ENCODE measurements around the gene FANCM.

The FANCM gene

DNA sequence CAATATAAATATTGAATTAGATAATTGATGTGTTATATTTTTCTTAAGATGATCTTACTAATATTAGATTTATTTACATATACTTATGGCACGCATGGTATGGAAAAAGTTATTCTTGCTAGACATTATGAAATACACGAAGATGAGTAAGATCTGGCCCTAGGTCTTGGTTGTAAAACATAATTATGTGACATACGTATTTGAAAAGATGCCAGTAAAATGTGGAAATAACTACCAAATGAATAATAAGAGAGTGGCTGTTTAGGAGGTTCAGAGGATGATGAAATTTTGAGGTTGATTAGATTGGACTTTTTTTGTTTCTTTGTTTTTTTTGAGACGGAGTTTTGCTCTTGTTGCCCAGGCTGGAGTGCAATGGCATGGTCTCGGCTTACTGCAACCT, 41.3 kb downstream of the FANCM start:
- Histone ChIP-seq H3K4me3 (ENCODE audit: low read depth in 1 of 5, low read length in 5 of 5) (no peak overlapping the region), H3K36me3 (ENCODE audit: control insufficient read depth in 5 of 5, insufficient read depth in 5 of 5, low read length in 5 of 5) (peaks cover 0 to 8% (median 0%) of the 10 kb centered on the region in 5 donors), H3K9ac (ENCODE audit: low read length in 5 of 5) (no peak overlapping the region), H3K27me3 (ENCODE audit: control insufficient read depth in 5 of 5, insufficient read depth in 4 of 5, low read length in 5 of 5) (no peaks in the 10 kb centered on the region), H3K4me1 (ENCODE audit: control insufficient read depth in 5 of 5, insufficient read depth in 5 of 5, low read length in 5 of 5) (no peaks in the 10 kb centered on the region), H3K9me3 (ENCODE audit: control insufficient read depth in 5 of 5, low read length in 5 of 5) (no peaks in the 10 kb centered on the region), H3K27ac (ENCODE audit: low read depth, low read length) (no peak overlapping the region)

- H3K9me3 ChIP-seq (ENCODE audit: control insufficient read depth in 5 of 5, low read length in 5 of 5), result no peaks in the 10 kb centered on the region
- no peak overlapping the region for H3K27ac ChIP-seq (ENCODE audit: low read depth, low read length)
- H3K4me3 ChIP-seq (ENCODE audit: low read depth in 1 of 5, low read length in 5 of 5), result no peak overlapping the region
- no peak overlapping the region for H3K9ac ChIP-seq (ENCODE audit: low read length in 5 of 5)
- H3K4me1 ChIP-seq (ENCODE audit: control insufficient read depth in 5 of 5, insufficient read depth in 5 of 5, low read length in 5 of 5), result no peaks in the 10 kb centered on the region
- no peaks in the 10 kb centered on the region for H3K36me3 ChIP-seq (ENCODE audit: control insufficient read depth in 5 of 5, insufficient read depth in 5 of 5, low read length in 5 of 5)
- no peaks in the 10 kb centered on the region for H3K27me3 ChIP-seq (ENCODE audit: control insufficient read depth in 5 of 5, insufficient read depth in 4 of 5, low read length in 5 of 5)
Observed at GRCh38 chr14:45181329-45181728, 45.6 kb downstream of the FANCM start.

DNA sequence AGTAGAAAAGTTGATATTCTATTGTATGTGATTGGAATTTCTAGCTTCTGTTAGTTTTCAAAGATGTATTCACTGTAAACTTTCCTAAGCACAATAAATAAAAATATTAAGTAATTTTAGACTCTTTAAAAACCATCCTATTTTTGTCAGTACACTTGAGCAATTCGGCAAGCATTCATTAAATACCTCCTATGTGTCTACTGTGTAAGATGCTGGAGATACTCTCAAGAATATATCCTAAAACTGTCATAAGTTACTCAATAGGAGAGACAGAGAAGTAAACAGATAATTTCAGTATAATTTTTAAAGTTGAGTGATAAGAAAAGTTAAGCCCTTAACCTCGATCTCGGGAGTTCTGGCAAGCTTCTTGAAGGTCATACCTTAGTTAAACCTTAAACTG, 46.1 kb downstream of the FANCM start:
- Histone ChIP-seq H3K36me3 (ENCODE audit: control insufficient read depth in 5 of 5, insufficient read depth in 5 of 5, low read length in 5 of 5) (no peaks in the 10 kb centered on the region), H3K9me3 (ENCODE audit: control insufficient read depth in 5 of 5, low read length in 5 of 5) (no peaks in the 10 kb centered on the region), H3K27me3 (ENCODE audit: control insufficient read depth in 5 of 5, insufficient read depth in 4 of 5, low read length in 5 of 5) (no peaks in the 10 kb centered on the region), H3K27ac (ENCODE audit: low read depth, low read length) (no peak overlapping the region), H3K9ac (ENCODE audit: low read length in 5 of 5) (no peak overlapping the region), H3K4me1 (ENCODE audit: control insufficient read depth in 5 of 5, insufficient read depth in 5 of 5, low read length in 5 of 5) (no peaks in the 10 kb centered on the region), H3K4me3 (ENCODE audit: low read depth in 1 of 5, low read length in 5 of 5) (no peak overlapping the region)

DNA sequence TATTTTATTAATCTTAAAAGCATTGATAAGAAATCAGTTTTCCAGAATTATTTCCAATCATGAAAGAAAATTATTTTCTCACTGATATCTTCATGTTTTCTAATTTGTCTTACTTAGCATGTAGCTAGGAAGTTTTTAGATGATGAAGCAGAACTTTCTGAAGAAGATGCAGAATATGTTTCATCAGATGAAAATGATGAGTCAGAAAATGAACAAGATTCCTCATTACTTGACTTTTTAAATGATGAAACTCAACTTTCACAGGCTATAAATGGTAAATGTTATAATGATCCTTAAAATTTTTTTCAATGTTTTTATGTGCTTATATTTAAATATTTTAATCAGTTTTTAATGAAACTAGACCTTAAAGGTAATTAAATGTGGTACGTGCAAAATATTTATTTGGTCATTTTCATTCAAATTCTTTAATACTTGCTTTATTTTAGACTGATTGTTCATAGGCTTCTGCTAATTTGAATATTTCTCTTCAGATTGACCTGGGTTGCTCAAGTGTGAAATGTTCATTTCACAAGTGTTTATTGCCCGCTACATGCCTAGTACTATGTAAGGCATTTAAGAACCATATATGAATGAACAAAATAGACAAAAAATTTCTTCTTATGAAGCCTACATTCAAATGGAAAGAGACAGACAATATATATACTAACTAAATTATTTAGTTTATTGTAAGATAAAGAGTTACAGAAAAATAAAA, 49.5 kb downstream of the FANCM start:
- Histone ChIP-seq H3K27me3 (ENCODE audit: control insufficient read depth in 5 of 5, insufficient read depth in 4 of 5, low read length in 5 of 5) (no peaks in the 10 kb centered on the region), H3K4me3 (ENCODE audit: low read depth in 1 of 5, low read length in 5 of 5) (no peak overlapping the region), H3K36me3 (ENCODE audit: control insufficient read depth in 5 of 5, insufficient read depth in 5 of 5, low read length in 5 of 5) (peaks cover 0 to 5% (median 5%) of the 10 kb centered on the region in 5 donors), H3K27ac (ENCODE audit: low read depth, low read length) (no peak overlapping the region), H3K9me3 (ENCODE audit: control insufficient read depth in 5 of 5, low read length in 5 of 5) (no peaks in the 10 kb centered on the region), H3K9ac (ENCODE audit: low read length in 5 of 5) (no peak overlapping the region), H3K4me1 (ENCODE audit: control insufficient read depth in 5 of 5, insufficient read depth in 5 of 5, low read length in 5 of 5) (no peaks in the 10 kb centered on the region)

- H3K4me3 ChIP-seq (ENCODE audit: low read depth in 1 of 5, low read length in 5 of 5), result no peak overlapping the region
- H3K9ac ChIP-seq (ENCODE audit: low read length in 5 of 5), result no peak overlapping the region
- H3K27me3 ChIP-seq (ENCODE audit: control insufficient read depth in 5 of 5, insufficient read depth in 4 of 5, low read length in 5 of 5), result no peaks in the 10 kb centered on the region
- no peaks in the 10 kb centered on the region for H3K9me3 ChIP-seq (ENCODE audit: control insufficient read depth in 5 of 5, low read length in 5 of 5)
- H3K36me3 ChIP-seq (ENCODE audit: control insufficient read depth in 5 of 5, insufficient read depth in 5 of 5, low read length in 5 of 5), result no peaks in the 10 kb centered on the region
- no peak overlapping the region for H3K27ac ChIP-seq (ENCODE audit: low read depth, low read length)
- H3K4me1 ChIP-seq (ENCODE audit: control insufficient read depth in 5 of 5, insufficient read depth in 5 of 5, low read length in 5 of 5), result peaks cover 0 to 3% (median 0%) of the 10 kb centered on the region in 5 donors
Observed at GRCh38 chr14:45194964-45195363, 59.2 kb downstream of the FANCM start.

DNA sequence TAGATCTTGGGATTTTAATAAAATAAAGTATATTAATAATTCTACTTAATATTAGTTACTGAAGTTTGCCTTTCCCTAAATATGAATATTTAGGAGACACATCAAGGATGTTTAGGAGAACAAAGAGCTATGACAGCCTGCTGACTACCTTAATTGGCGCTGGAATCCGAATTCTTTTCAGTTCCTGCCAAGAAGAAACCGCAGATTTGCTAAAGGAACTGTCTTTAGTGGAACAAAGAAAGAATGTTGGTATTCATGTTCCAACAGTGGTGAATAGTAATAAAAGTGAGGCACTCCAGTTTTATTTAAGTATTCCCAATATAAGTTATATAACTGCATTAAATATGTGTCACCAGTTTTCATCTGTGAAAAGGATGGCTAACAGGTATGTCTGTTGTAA, 62.8 kb downstream of the FANCM start:
- H3K9ac ChIP-seq (ENCODE audit: low read length in 5 of 5), result no peak overlapping the region
- H3K36me3 ChIP-seq (ENCODE audit: control insufficient read depth in 5 of 5, insufficient read depth in 5 of 5, low read length in 5 of 5), result peaks cover 0 to 10% (median 8%) of the 10 kb centered on the region in 5 donors
- H3K4me3 ChIP-seq (ENCODE audit: low read depth in 1 of 5, low read length in 5 of 5), result no peak overlapping the region
- no peaks in the 10 kb centered on the region for H3K4me1 ChIP-seq (ENCODE audit: control insufficient read depth in 5 of 5, insufficient read depth in 5 of 5, low read length in 5 of 5)
- H3K27ac ChIP-seq (ENCODE audit: low read depth, low read length), result no peak overlapping the region
- H3K27me3 ChIP-seq (ENCODE audit: control insufficient read depth in 5 of 5, insufficient read depth in 4 of 5, low read length in 5 of 5), result no peaks in the 10 kb centered on the region
- no peaks in the 10 kb centered on the region for H3K9me3 ChIP-seq (ENCODE audit: control insufficient read depth in 5 of 5, low read length in 5 of 5)

DNA sequence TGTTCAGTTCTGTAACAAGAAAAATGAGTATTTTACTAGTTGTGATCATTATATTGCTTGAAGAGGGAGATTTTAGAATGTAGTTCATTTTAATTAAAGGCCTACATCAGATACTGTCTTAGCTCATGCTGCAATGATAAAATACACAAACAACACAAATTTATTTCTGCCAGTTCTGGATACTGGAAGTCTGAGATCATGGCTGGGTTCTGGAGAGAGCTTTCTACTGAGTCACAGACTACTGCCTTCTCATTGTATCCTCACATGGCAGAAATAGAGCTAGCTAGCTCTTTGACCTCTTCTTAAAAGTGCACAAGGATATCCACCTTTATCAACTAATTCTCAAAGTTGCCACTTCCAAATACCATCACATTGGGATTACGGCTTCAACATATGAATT, 63.5 kb downstream of the FANCM start:
- no peak overlapping the region for H3K9ac ChIP-seq (ENCODE audit: low read length in 5 of 5)
- H3K27me3 ChIP-seq (ENCODE audit: control insufficient read depth in 5 of 5, insufficient read depth in 4 of 5, low read length in 5 of 5), result no peaks in the 10 kb centered on the region
- peaks cover 0 to 12% (median 8%) of the 10 kb centered on the region in 5 donors for H3K36me3 ChIP-seq (ENCODE audit: control insufficient read depth in 5 of 5, insufficient read depth in 5 of 5, low read length in 5 of 5)
- no peak overlapping the region for H3K27ac ChIP-seq (ENCODE audit: low read depth, low read length)
- no peak overlapping the region for H3K4me3 ChIP-seq (ENCODE audit: low read depth in 1 of 5, low read length in 5 of 5)
- H3K4me1 ChIP-seq (ENCODE audit: control insufficient read depth in 5 of 5, insufficient read depth in 5 of 5, low read length in 5 of 5), result no peaks in the 10 kb centered on the region
- H3K9me3 ChIP-seq (ENCODE audit: control insufficient read depth in 5 of 5, low read length in 5 of 5), result no peaks in the 10 kb centered on the region

GRCh38 chr14:45201905-45202304, 66.2 kb downstream of the FANCM start:
- Histone ChIP-seq H3K27ac (ENCODE audit: low read depth, low read length) (no peak overlapping the region), H3K4me3 (ENCODE audit: low read depth in 1 of 5, low read length in 5 of 5) (no peak overlapping the region), H3K9me3 (ENCODE audit: control insufficient read depth in 5 of 5, low read length in 5 of 5) (no peaks in the 10 kb centered on the region), H3K36me3 (ENCODE audit: control insufficient read depth in 5 of 5, insufficient read depth in 5 of 5, low read length in 5 of 5) (peaks cover 10 to 22% (median 18%) of the 10 kb centered on the region in 5 donors), H3K9ac (ENCODE audit: low read length in 5 of 5) (no peak overlapping the region), H3K4me1 (ENCODE audit: control insufficient read depth in 5 of 5, insufficient read depth in 5 of 5, low read length in 5 of 5) (no peaks in the 10 kb centered on the region), H3K27me3 (ENCODE audit: control insufficient read depth in 5 of 5, insufficient read depth in 4 of 5, low read length in 5 of 5) (no peaks in the 10 kb centered on the region)

GRCh38 chr14:45204241-45204640, 68.5 kb downstream of the FANCM start:
- Histone ChIP-seq H3K27ac (ENCODE audit: low read depth, low read length) (no peak overlapping the region), H3K9ac (ENCODE audit: low read length in 5 of 5) (no peak overlapping the region), H3K27me3 (ENCODE audit: control insufficient read depth in 5 of 5, insufficient read depth in 4 of 5, low read length in 5 of 5) (no peaks in the 10 kb centered on the region), H3K36me3 (ENCODE audit: control insufficient read depth in 5 of 5, insufficient read depth in 5 of 5, low read length in 5 of 5) (peaks cover 12 to 34% (median 24%) of the 10 kb centered on the region in 5 donors), H3K4me1 (ENCODE audit: control insufficient read depth in 5 of 5, insufficient read depth in 5 of 5, low read length in 5 of 5) (no peaks in the 10 kb centered on the region), H3K4me3 (ENCODE audit: low read depth in 1 of 5, low read length in 5 of 5) (no peak overlapping the region), H3K9me3 (ENCODE audit: control insufficient read depth in 5 of 5, low read length in 5 of 5) (no peaks in the 10 kb centered on the region)

- Histone ChIP-seq H3K27me3 (ENCODE audit: control insufficient read depth in 5 of 5, insufficient read depth in 4 of 5, low read length in 5 of 5) (no peaks in the 10 kb centered on the region), H3K27ac (ENCODE audit: low read depth, low read length) (no peak overlapping the region), H3K9ac (ENCODE audit: low read length in 5 of 5) (no peak overlapping the region), H3K4me1 (ENCODE audit: control insufficient read depth in 5 of 5, insufficient read depth in 5 of 5, low read length in 5 of 5) (no peaks in the 10 kb centered on the region), H3K4me3 (ENCODE audit: low read depth in 1 of 5, low read length in 5 of 5) (no peak overlapping the region), H3K9me3 (ENCODE audit: control insufficient read depth in 5 of 5, low read length in 5 of 5) (no peaks in the 10 kb centered on the region), H3K36me3 (ENCODE audit: control insufficient read depth in 5 of 5, insufficient read depth in 5 of 5, low read length in 5 of 5) (peaks cover 25 to 63% (median 41%) of the 10 kb centered on the region in 5 donors)
Observed at GRCh38 chr14:45210159-45210558, 74.4 kb downstream of the FANCM start.
